Ovary (tissue), 9 donors: ENCODE results near the gene MAPKAP1. TPM values are rescaled to one million over a fixed set of nuclear protein-coding genes. Genes with fewer than 3 reads are reported as not detected.

Experiments
- DNase-seq, 5 donors: peaks; one replicate each; pipeline ENCODE4 v3.0.0-alpha.2; 2019 to 2020
- H3K27ac ChIP-seq, 2 donors: fragments of 200-600 bp; one replicate each; pipeline versions ENCODE4 v1.5.1 to v1.8.0; 2019 to 2022
- H3K27me3 ChIP-seq: fragments of 200-600 bp; one replicate; pipeline ENCODE4 v1.8.0; 2022
- H3K36me3 ChIP-seq: fragments of 200-600 bp; sonication (generic); one replicate; pipeline ENCODE4 v1.5.1; 2019
- H3K4me1 ChIP-seq: one replicate; pipeline ENCODE4 v1.8.1; 2013; ENCODE audit warnings: mild to moderate bottlenecking, moderate library complexity; ENCODE audit not compliant: insufficient read depth
- H3K4me3 ChIP-seq: fragments of 200-600 bp; sonication (generic); one replicate; pipeline ENCODE4 v1.5.1; 2017
- H3K9me3 ChIP-seq, 2 donors: fragments of 200-600 bp in 1 of 2; sonication (generic) in 1 of 2; one replicate each; pipeline versions ENCODE4 v1.5.1 to v1.8.1; 2013 to 2019; ENCODE audit warnings: mild to moderate bottlenecking in 1 of 2, moderate library complexity in 1 of 2
- EP300 ChIP-seq: sonication (generic); formaldehyde crosslinking; IDR thresholded peaks from one replicate; pipeline ENCODE4 v1.6.1; 2017; ENCODE audit warnings: antibody characterized with exemption
- POLR2A ChIP-seq: fragments of 450-650 bp; IDR thresholded peaks from one replicate; pipeline ENCODE4 v1.6.1; 2017; ENCODE audit warnings: antibody characterized with exemption, mild to moderate bottlenecking, moderate library complexity
- WGBS, 3 donors: extraction: QIAGEN DNeasy Blood & Tissue Kit in 1 of 3; methylation state at CpG; one replicate each; pipeline versions ENCODE4 v1.1.5 to v1.1.7; 2013 to 2017; 5-methylcytosine and 5-hydroxymethylcytosine counted together
- intact Hi-C, 4 donors: fragments of 100-400 bp; cut with DNase I; formaldehyde crosslinking; loops; one replicate each; pipeline versions ENCODE4 v1.11.0 to v1.15.1; 2022 to 2023
- polyA plus RNA-seq, 2 donors: library from polyadenylated mRNA; stranded (reverse); fragments of 200-250 nt in 1 of 2; fragments of 350-450 nt in 1 of 2; fragmentation: Illumina TruSeq in 1 of 2; extraction: RNeasy Lipid Tissue Mini Kit (QIAGEN cat#74804) in 1 of 2; gene quantifications; one replicate each; pipeline ENCODE4 v1.2.3, GENCODE V29; 2013 to 2014
- total RNA-seq, 7 donors: library from RNA; depleted of rRNA in 2 of 7; stranded (reverse); fragments of >200 nt in 2 of 7; fragmentation: NEBNext Ultra II Directional in 3 of 7; extraction: Animal tissue kit (Norgen Biotek cat#: 25700) in 3 of 7; gene quantifications; one replicate each; pipeline versions ENCODE4 v1.1.0 to v1.2.4, GENCODE V29; 2016 to 2023
- TF ChIP-seq, protein P1 (sequence below), 3 donors: fragments of 450-650 bp in 2 of 3; fragments of 200-600 bp in 1 of 3; IDR thresholded peaks; one replicate each; pipeline versions ENCODE4 v1.5.1 to v1.8.0; 2016 to 2022; ENCODE audit warnings: antibody characterized with exemption in 3 of 3, mild to moderate bottlenecking in 1 of 3
- donor health status: DM: no; HTN: no; CAD: no; lungs with moderate emphysema.
- donor health status: DM: no; HTN: no; CAD: no.
- donor health status: Bipolar disorder and iron deficiency.
- donor health status: DM: yes; HTN: yes; CAD: no.
- donor health status: DM: no; HTN: no; CAD: no.
- donor health status: DM: yes; HTN: yes; CAD: no.

The MAPKAP1 gene
- total and polyA plus RNA-seq, 9 donors: 43.3 to 86.5 (median 50.2) TPM

DNA sequence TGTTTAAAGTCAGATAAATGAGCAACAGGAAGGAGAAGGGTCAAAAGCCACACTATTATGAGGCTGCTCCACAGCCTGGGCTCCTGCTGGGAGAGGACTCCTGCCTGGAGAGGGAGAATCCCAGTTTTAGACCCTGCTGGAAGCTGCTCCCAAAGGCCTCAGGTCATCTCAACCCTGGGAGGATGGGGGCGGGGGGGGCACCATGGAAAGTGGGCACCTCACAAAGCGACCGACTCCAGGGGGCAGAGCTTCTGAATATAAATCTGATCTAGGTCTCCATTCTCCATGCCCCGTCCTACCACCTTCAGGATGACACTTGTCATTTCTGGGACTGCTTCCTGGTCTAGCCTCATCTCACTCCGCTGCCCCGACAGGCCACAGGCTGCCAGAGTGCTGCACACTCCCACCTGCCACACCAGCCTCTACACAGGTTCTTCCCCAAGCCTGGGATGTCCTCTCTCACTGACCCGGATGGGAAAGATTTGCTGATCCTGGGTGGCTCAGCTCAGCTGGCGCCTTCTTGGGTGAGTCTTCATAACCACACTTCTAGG, 262.0 kb downstream of the MAPKAP1 start:
- intact Hi-C loops: no loop called here
- Histone ChIP-seq H3K27ac (no peak overlapping the region), H3K36me3 (no peaks in the 10 kb centered on the region), H3K27me3 (no peaks in the 10 kb centered on the region), H3K4me1 (peaks cover 3% of the 10 kb centered on the region), H3K9me3 (no peaks in the 10 kb centered on the region), H3K4me3 (no peak overlapping the region)
- WGBS, 3 donors: 88 to 93% (median 91%) methylated on average over 8 of the region's 8 CpGs
- TF ChIP-seq, protein P1, sequence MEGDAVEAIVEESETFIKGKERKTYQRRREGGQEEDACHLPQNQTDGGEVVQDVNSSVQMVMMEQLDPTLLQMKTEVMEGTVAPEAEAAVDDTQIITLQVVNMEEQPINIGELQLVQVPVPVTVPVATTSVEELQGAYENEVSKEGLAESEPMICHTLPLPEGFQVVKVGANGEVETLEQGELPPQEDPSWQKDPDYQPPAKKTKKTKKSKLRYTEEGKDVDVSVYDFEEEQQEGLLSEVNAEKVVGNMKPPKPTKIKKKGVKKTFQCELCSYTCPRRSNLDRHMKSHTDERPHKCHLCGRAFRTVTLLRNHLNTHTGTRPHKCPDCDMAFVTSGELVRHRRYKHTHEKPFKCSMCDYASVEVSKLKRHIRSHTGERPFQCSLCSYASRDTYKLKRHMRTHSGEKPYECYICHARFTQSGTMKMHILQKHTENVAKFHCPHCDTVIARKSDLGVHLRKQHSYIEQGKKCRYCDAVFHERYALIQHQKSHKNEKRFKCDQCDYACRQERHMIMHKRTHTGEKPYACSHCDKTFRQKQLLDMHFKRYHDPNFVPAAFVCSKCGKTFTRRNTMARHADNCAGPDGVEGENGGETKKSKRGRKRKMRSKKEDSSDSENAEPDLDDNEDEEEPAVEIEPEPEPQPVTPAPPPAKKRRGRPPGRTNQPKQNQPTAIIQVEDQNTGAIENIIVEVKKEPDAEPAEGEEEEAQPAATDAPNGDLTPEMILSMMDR (IDR thresholded peaks at IDR 0.05): no peak
- TF ChIP-seq POLR2A (no peak), EP300 (no peak)
- DNase-seq: no peak

DNA sequence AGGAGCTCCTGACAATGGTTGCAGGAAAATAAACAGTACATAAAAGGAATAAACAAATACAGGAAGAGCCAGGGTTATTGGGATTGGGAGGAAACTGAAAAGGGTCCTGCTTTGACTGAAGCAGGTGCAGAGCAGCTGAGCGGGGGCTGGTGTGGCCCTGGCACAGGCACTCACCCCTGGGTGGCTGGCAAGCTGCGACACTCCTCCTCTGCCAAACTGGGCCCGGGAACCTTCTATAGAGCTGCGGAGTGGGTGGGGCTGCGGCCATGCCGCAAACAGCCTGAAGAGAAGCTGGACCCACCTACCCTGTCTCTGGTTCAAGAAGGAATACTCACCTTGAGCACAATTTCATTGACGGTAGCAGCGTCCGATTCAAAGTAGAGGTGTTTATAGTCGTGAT, 262.8 kb downstream of the MAPKAP1 start:
- intact Hi-C loops: no loop called here
- no peak for TF ChIP-seq EP300
- no peak for TF ChIP-seq POLR2A
- TF ChIP-seq, protein P1 (IDR thresholded peaks at IDR 0.05): no peak
- no peaks in the 10 kb centered on the region for H3K4me1 ChIP-seq
- no peaks in the 10 kb centered on the region for H3K36me3 ChIP-seq
- H3K27me3 ChIP-seq: no peaks in the 10 kb centered on the region
- H3K9me3 ChIP-seq: no peaks in the 10 kb centered on the region
- WGBS, 3 donors: 86 to 94% (median 90%) methylated on average over 10 of the region's 10 CpGs
- no peak overlapping the region for H3K27ac ChIP-seq
- no peak for DNase-seq
- no peak overlapping the region for H3K4me3 ChIP-seq

DNA sequence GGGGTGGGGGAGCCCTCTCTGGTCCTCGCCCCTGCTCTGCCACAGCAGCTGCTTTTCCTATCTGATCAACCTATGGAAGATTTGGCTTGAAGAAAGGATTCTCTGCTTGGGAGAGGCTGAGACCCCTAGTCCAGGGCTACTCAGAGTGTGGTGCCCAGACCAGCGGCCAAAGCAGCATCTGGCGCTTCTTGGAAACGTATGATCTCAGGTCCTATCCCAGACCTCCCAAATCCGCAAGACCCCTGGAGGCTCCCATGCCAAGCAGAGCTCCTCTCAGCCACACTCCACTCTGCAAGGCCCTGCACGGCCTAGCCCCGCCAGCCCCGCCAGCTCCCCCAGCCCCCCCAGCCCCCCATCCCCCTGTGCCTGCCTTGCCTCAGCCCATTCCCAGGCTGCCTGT, 263.6 kb downstream of the MAPKAP1 start:
- Histone ChIP-seq H3K4me3 (no peak overlapping the region), H3K9me3 (no peaks in the 10 kb centered on the region), H3K27me3 (no peaks in the 10 kb centered on the region), H3K36me3 (no peaks in the 10 kb centered on the region), H3K27ac (no peak overlapping the region), H3K4me1 (no peaks in the 10 kb centered on the region)
- DNase-seq: peak in 1 of 5 donors; percentile 4
- TF ChIP-seq EP300: no peak
- TF ChIP-seq, protein P1 (IDR thresholded peaks at IDR 0.05): no peak
- TF ChIP-seq POLR2A: no peak
- 89 to 95% (median 94%) methylated on average over 8 of the region's 8 CpGs for WGBS, 3 donors
- intact Hi-C loops: no loop called here

DNA sequence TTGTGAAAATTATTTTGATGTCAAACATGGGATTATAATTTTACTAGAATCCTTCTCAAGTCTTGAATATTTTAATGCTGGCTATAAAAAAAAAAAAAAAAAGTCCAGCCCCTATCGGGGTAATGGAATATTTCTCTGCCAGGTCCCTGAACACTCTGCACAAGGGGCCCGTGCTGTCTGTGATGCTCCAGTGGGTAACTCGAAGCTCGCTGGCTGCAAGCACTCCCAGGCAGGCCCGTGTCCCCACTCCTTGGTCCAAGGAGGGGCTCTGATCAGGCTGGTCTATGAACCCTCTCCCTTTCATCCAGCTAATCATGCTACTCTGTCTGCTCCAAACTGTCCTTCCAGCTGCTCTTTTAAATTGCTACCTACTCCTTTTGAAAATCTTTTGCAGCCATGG, 264.6 kb downstream of the MAPKAP1 start:
- no peak for DNase-seq
- intact Hi-C loops: no loop called here
- TF ChIP-seq EP300 (no peak), POLR2A (no peak)
- TF ChIP-seq, protein P1 (IDR thresholded peaks at IDR 0.05): no peak

More for the DNA sequence above, 264.6 kb downstream of the MAPKAP1 start:
- no peaks in the 10 kb centered on the region for H3K27me3 ChIP-seq
- no peaks in the 10 kb centered on the region for H3K9me3 ChIP-seq
- 77 to 90% (median 89%) methylated on average over 5 of the region's 5 CpGs for WGBS, 3 donors
- no peaks in the 10 kb centered on the region for H3K36me3 ChIP-seq
- H3K4me3 ChIP-seq: no peak overlapping the region
- H3K4me1 ChIP-seq: no peaks in the 10 kb centered on the region
- no peak overlapping the region for H3K27ac ChIP-seq
